PC-3 (cell line): ENCODE data around the gene RBPMS2.

Source experiments
- EZH2phosphoT487 ChIP-seq: fragments of 300-600 bp; sonication (generic); IDR thresholded peaks from 2 replicates; pipeline ENCODE4 v1.6.1; 2018; ENCODE audit warnings: mild to moderate bottlenecking, antibody characterized with exemption, low read length, borderline replicate concordance
- TF ChIP-seq, protein P1 (sequence below): fragments of 300-600 bp; sonication (generic); conservative IDR thresholded peaks from 2 replicates; pipeline ENCODE4 v1.5.1; 2017; ENCODE audit warnings: antibody characterized with exemption, low read depth, mild to moderate bottlenecking, low read length

- TF ChIP-seq, protein P1, sequence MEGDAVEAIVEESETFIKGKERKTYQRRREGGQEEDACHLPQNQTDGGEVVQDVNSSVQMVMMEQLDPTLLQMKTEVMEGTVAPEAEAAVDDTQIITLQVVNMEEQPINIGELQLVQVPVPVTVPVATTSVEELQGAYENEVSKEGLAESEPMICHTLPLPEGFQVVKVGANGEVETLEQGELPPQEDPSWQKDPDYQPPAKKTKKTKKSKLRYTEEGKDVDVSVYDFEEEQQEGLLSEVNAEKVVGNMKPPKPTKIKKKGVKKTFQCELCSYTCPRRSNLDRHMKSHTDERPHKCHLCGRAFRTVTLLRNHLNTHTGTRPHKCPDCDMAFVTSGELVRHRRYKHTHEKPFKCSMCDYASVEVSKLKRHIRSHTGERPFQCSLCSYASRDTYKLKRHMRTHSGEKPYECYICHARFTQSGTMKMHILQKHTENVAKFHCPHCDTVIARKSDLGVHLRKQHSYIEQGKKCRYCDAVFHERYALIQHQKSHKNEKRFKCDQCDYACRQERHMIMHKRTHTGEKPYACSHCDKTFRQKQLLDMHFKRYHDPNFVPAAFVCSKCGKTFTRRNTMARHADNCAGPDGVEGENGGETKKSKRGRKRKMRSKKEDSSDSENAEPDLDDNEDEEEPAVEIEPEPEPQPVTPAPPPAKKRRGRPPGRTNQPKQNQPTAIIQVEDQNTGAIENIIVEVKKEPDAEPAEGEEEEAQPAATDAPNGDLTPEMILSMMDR = no peak
- TF ChIP-seq EZH2phosphoT487 = no peak
Observed at GRCh38 chr15:64767203-64767602, 8.2 kb downstream of the RBPMS2 start.
